ENCODE data around the gene NGB.

NGB gene

GRCh38 chr14:77256694-77257093 is 14.3 kb downstream of the NGB start:
- TF ChIP-seq CTCF (IDR thresholded peaks at IDR 0.05; ENCODE audit: low read depth, low read length): no peak

GRCh38 chr14:77253333-77254190 is 17.4 kb downstream of the NGB start:
- TF ChIP-seq CTCF (IDR thresholded peaks at IDR 0.05; ENCODE audit: low read depth, low read length): no peak
- no peak overlapping the region for H3K4me3 ChIP-seq (ENCODE audit: low read depth, low read length)

More at GRCh38 chr14:77256694-77257093, 14.3 kb downstream of the NGB start:
- no peak overlapping the region for H3K4me3 ChIP-seq (ENCODE audit: low read depth, low read length)

GRCh38 chr14:77251870-77252269 is 19.1 kb downstream of the NGB start:
- H3K4me3 ChIP-seq (ENCODE audit: low read depth, low read length): no peak overlapping the region
- no peak for TF ChIP-seq CTCF (IDR thresholded peaks at IDR 0.05; ENCODE audit: low read depth, low read length)

GRCh38 chr14:77250927-77251326 is 20.1 kb downstream of the NGB start:
- no peak for TF ChIP-seq CTCF (IDR thresholded peaks at IDR 0.05; ENCODE audit: low read depth, low read length)
- H3K4me3 ChIP-seq (ENCODE audit: low read depth, low read length): no peak overlapping the region

- no peak for TF ChIP-seq CTCF (IDR thresholded peaks at IDR 0.05; ENCODE audit: low read depth, low read length)
These were observed 21.7 kb downstream of the NGB start for GRCh38 chr14:77249286-77249685.

GRCh38 chr14:77248666-77249065 is 22.3 kb downstream of the NGB start:
- no peak overlapping the region for H3K4me3 ChIP-seq (ENCODE audit: low read depth, low read length)
- no peak for TF ChIP-seq CTCF (IDR thresholded peaks at IDR 0.05; ENCODE audit: low read depth, low read length)

More at GRCh38 chr14:77249286-77249685, 21.7 kb downstream of the NGB start:
- no peak overlapping the region for H3K4me3 ChIP-seq (ENCODE audit: low read depth, low read length)

- no peak overlapping the region for H3K4me3 ChIP-seq (ENCODE audit: low read depth, low read length)
- TF ChIP-seq CTCF (IDR thresholded peaks at IDR 0.05; ENCODE audit: low read depth, low read length): no peak
These were observed 24.2 kb downstream of the NGB start for GRCh38 chr14:77246784-77247183.

Measured in WI38 (cell line).